Cardiac septum (tissue), 1 donor: ENCODE data around the gene BCL11A. TPM values are rescaled to one million over a fixed set of nuclear protein-coding genes. Genes with fewer than 3 reads are reported as not detected.

Source experiments
- DNase-seq: peaks from one replicate; pipeline ENCODE4 v3.0.0-alpha.2; 2020; ENCODE audit warnings: low spot score
- intact Hi-C: fragments of 100-400 bp; cut with DNase I; formaldehyde crosslinking; loops from one replicate; pipeline ENCODE4 v1.14.0; 2022
- total RNA-seq: library from RNA; stranded (reverse); fragmentation: NEBNext Ultra II Directional; extraction: Animal tissue kit (Norgen Biotek cat#: 25700); gene quantifications from one replicate; pipeline ENCODE4 v1.2.1, GENCODE V29; 2021
- donor health status: DM: no; HTN: no; CAD: no.

The BCL11A gene
- total RNA-seq, 1 donor from 2014 or later = 16.9 TPM

GRCh38 chr2:60549928-60550177 is 3.6 kb downstream of the BCL11A start:
- no peak for DNase-seq
- intact Hi-C loops = loop anchor here (2.0 to 10.0 kb wide), 6 partner anchors 63 to 1248 kb away; no protein-coding TSS in a partner anchor

GRCh38 chr2:60549238-60549927 is 4.1 kb downstream of the BCL11A start:
- no peak for DNase-seq
- intact Hi-C loops = loop anchor here (5.0 kb wide), 1 partner anchor 62 kb away; no protein-coding TSS in a partner anchor

DNA sequence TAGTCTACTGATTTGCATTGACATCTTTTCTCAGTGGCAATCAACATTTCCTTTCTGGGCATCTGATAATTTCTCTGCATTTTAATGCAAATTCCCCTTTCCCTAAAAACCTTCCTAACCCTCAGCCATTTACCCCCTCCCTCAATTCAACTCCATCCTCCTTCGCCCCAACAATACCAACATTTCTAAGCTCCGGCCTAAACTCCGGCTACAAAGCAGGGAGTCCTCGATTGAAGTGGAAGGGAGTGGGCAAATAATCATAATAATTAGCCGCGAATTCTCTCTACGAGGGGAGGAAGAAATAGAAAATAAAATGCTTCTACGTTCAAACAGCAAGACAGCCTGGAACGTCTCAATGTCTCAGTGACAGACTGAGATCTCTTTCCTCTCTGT is 4.6 kb downstream of the BCL11A start:
- intact Hi-C loops = loop anchor here (5.0 kb wide), 1 partner anchor 62 kb away; no protein-coding TSS in a partner anchor
- DNase-seq = no peak

DNA sequence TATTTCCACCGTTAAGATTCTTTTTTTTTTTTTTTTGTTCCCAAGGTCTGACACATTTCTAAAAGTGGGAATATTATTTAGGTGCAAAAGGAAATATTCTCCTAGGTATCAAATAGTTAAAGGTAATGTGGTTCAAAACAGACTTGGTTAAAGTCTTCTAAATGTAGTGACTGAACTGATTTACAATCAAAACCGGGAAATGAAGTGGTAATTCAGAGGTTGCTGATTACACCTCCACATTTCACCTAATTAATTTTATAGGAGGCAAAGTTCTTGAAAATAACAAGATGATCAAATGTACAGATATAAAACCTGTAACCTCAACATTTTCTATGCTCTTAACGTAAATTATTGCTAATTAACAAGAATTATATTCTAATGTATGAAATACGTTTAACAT is 5.1 kb downstream of the BCL11A start:
- no peak for DNase-seq
- intact Hi-C loops = loop anchor here (5.0 kb wide), 1 partner anchor 61 kb away; no protein-coding TSS in a partner anchor

GRCh38 chr2:60547841-60548240 is 5.6 kb downstream of the BCL11A start:
- intact Hi-C loops = loop anchor here (5.0 kb wide), 1 partner anchor 61 kb away; no protein-coding TSS in a partner anchor
- DNase-seq = no peak

- intact Hi-C loops = loop anchor here (5.0 kb wide), 1 partner anchor 60 kb away; no protein-coding TSS in a partner anchor
- no peak for DNase-seq
Observed at GRCh38 chr2:60546756-60547420, 6.6 kb downstream of the BCL11A start.

DNA sequence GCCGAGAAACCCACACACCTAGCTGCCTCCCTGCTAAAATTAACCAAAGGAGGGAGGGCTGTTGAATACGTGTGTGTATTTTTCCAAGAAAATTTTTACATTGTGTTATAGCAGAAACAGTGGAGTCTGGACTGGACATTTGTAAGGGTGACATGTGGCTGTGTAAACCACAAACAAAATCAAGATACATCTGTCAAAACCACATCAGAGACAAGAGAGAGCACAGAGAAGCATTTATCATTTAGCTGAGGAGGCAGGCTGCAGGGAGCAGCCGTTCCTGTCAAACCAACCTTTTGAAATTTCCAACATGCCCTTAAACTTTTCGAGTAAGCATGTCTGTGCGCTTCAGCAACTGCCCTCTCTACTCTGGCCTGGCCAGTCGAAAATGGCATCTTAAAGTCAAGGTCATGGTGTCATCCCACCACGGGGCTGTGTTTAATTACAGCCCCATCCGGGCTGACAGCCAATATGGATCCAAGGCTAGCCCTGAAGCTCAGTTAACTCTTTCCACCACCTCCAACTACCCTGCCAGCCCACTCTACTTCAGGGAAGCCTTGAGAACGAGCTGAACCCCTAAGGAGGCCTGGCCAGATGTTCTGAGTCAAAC is 8.4 kb downstream of the BCL11A start:
- DNase-seq = no peak
- intact Hi-C loops = loop anchor here (5.0 kb wide), 1 partner anchor 58 kb away; no protein-coding TSS in a partner anchor

DNA sequence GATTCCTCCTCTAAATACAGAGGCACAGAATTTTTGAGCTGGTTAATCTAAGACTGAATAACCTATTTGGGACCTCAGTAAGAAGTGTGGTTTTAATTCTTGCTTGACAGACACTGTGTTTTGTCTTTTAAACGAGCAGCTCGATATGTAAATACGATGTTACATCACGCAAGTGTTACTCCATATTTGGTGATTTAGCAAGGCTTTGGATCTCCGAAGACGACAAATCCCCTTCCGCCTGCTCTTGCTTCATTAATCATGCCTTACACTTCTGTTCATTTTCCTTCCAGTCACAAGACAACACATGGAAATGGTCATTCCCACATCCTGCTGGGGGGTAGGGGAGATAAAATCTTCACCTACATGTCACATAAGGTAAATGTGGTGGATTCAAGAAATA is 9.4 kb downstream of the BCL11A start:
- intact Hi-C loops = no loop called here
- no peak for DNase-seq

GRCh38 chr2:60541056-60541651 is 12.3 kb downstream of the BCL11A start:
- no peak for DNase-seq
- intact Hi-C loops = no loop called here

- intact Hi-C loops = no loop called here
- DNase-seq = no peak
Observed at GRCh38 chr2:60540074-60540473, 13.4 kb downstream of the BCL11A start.

DNA sequence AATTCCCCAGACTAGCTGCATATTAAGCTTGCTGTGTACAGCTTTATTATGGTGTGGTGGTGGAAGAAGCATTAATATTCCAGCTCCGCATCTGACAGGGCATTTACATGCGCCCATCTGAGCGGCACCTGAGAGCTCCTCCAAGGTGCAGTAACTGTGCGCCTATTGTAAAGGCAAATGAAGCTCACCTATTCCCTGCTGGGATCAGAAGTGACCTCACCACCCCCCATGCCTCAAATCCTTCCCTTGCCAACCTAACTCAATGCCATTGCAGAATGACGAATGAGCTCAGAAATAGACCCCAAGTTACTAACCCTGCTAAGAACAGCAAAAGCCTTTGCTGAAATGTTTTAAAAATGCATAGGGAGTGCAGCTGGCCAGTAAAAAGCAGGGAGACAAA is 14.3 kb downstream of the BCL11A start:
- no peak for DNase-seq
- intact Hi-C loops = loop anchor here (5.0 kb wide), 1 partner anchor 37 kb away; no protein-coding TSS in a partner anchor

GRCh38 chr2:60538101-60538500 is 15.4 kb downstream of the BCL11A start:
- no peak for DNase-seq
- intact Hi-C loops = loop anchor here (5.0 kb wide), 1 partner anchor 36 kb away; no protein-coding TSS in a partner anchor

- intact Hi-C loops = loop anchor here (5.0 kb wide), 1 partner anchor 34 kb away; no protein-coding TSS in a partner anchor
- DNase-seq = no peak
Observed at GRCh38 chr2:60536746-60537145, 16.7 kb downstream of the BCL11A start.

DNA sequence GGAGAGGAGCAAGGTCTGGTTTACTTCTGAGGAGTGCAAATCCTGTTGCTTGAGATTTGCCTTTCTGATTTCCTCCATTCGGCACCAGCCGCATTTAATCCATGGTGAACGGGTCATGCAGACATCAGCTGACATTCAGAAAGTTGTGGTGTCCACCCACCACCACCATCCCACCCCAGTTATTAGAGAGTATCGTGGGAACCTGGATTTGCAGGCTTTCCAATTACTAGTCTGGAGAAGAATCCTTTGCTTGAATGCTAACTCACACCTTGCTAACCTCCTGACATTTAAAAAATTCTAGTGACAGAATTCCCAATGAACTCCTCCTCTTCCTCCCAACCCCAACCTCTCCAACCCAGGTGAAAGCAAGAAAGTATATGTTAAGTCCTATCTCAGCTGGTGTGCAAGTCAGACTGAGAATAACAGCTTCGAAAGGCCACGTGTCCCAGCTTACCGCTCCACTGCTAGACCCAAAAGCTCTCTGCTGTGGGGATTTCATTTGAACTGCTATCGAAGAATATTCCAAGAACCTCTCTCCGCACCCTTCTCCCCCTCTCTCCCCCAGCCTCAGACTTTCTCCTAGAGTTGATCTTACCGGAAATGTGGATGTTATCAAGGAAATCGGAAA is 17.7 kb downstream of the BCL11A start:
- intact Hi-C loops = loop anchor here (5.0 kb wide), 1 partner anchor 33 kb away; no protein-coding TSS in a partner anchor
- no peak for DNase-seq

DNA sequence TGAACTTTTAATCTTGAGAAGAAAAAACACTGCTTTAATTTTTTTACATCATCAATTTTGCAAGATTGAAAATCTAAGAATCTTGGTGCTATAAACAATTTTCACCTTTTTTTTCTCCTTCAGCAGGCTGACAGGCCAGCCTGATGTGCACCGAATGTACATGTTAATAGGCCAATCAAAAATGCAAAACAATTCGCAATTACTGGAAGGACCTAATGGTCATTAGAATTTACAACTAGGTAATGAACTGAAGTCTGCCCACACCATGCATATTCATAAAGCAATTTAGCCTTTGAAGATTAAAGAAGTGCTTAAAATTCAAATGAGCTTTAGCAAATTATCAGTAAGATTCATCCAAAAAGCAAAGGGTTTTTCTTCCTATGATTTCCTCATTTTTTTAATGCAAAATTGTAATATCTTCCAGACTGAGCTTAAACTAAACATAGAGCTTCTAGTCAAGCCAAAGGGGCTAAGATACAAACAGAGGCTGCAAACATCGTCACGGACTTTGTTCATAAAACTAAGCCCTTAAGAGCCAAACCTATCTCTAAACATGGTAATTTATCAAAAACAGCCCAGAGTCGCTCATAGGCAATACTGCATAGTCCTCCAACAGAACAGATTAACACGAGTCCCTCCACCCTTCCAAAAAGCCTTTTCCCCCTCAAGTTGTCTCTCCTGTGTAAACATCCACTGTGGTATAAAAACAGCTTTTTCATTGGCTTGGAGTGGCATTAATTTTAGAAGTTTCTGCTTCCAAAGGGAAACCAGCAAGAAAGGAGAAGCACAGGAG is 18.4 kb downstream of the BCL11A start:
- intact Hi-C loops = loop anchor here (5.0 kb wide), 2 partner anchors 33 to 48 kb away; no protein-coding TSS in a partner anchor

GRCh38 chr2:60534052-60534685 is 19.3 kb downstream of the BCL11A start:
- intact Hi-C loops = loop anchor here (5.0 kb wide), 1 partner anchor 47 kb away; no protein-coding TSS in a partner anchor
- DNase-seq = no peak

More for the DNA sequence above, 18.4 kb downstream of the BCL11A start:
- DNase-seq = no peak

DNA sequence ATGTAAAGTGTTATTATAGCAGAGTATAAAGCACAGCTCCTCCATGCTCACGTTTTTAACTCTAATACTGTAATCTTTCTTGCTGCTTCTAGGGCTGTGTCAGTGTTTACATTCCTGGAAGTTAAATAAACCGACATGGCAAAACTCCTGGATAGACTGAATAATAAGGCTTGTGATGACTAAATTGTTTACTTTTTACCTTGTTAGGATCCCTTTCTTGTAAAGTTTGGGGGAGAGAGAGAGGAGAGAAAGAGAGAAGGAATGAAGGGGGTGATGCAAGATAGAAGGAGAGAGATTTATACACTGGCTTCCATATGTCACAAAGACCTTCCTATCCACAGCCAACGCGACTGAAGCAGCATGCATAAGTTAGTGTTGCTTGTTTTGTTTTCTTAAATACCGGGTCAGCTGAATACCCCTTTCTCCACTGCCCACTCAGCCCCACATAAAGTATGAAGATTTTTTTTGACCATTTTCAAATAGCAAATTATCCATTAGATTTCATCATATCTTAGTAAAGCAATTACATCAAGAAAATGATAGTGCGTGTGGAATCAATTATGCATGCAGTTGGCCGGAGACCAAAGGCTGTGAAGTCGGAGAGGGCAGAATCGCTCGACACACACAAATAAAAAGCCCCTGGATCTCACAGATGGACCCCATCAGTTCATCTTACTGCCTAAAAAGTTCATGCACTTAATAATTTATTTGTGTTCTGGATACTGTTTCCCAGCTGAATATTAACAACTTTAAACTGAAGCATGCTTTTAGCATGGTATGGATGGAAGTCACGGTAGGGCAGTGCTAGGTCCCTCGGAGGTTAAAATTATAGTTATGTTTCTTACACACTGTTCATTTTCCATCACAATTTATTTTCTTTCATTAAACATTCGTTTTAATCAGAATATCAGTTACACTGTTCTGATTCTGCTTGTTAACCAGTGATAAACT is 20.1 kb downstream of the BCL11A start:
- no peak for DNase-seq
- intact Hi-C loops = loop anchor here (5.0 kb wide), 1 partner anchor 46 kb away; no protein-coding TSS in a partner anchor
